GM04503 (cell line): ENCODE measurements around the gene CRHBP.

ENCODE experiments used
- DNase-seq: peaks from one replicate; pipeline ENCODE4 v3.0.0-alpha.2; 2012; ENCODE audit warnings: low read depth

The CRHBP gene

GRCh38 chr5:77015938-77016569 lies 63.2 kb downstream of the CRHBP start:
- DNase-seq = peak; percentile 14

DNA sequence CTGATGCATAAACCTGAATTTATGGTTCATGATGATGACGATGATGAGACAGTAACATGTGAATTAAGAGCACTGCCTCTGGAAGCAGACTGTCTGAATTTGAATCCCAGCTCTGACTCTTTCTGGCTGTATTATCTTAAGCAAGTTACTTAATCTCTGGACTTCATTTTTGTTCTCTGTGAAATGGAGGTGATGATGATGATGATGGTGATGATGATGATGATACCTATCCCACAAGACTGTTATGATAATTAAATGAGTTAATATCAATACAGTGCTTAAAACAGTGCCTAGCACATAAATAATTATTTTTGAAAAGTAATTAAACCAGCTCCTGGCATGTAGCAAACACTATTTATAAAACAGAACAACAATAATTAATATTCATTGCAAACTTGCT lies 64.1 kb downstream of the CRHBP start:
- DNase-seq = no peak

GRCh38 chr5:77017668-77018067 lies 64.8 kb downstream of the CRHBP start:
- DNase-seq = no peak
